Liver (tissue), 9 donors: ENCODE data around the gene SEPTIN5. TPM values are rescaled to one million over a fixed set of nuclear protein-coding genes. Genes with fewer than 3 reads are reported as not detected.

Experiments used
- DNase-seq: peaks from one replicate; pipeline ENCODE4 v3.0.0-alpha.2; 2017; ENCODE audit warnings: low spot score
- H3K27ac ChIP-seq, 2 donors: one replicate each; pipeline ENCODE4 v1.7.0; 2013; ENCODE audit warnings: inconsistent platforms in 2 of 2, low read length in 2 of 2, control low read depth in 1 of 2, low read depth in 1 of 2, mild to moderate bottlenecking in 1 of 2
- H3K27me3 ChIP-seq, 4 donors: one replicate each; pipeline versions ENCODE4 v1.6.1 to v1.7.0; 2013; ENCODE audit warnings: low read length in 3 of 4, inconsistent platforms in 1 of 4, mild to moderate bottlenecking in 1 of 4, moderate library complexity in 1 of 4; ENCODE audit not compliant: control insufficient read depth in 4 of 4, insufficient read depth in 4 of 4
- H3K36me3 ChIP-seq, 4 donors: one replicate each; pipeline versions ENCODE4 v1.6.1 to v1.7.0; 2013; ENCODE audit warnings: low read length in 3 of 4, mild to moderate bottlenecking in 3 of 4, low read depth in 1 of 4, moderate library complexity in 1 of 4; ENCODE audit not compliant: control insufficient read depth in 4 of 4, insufficient read depth in 3 of 4
- H3K4me1 ChIP-seq, 4 donors: one replicate each; pipeline versions ENCODE4 v1.6.1 to v1.7.0; 2013; ENCODE audit warnings: low read length in 3 of 4, mild to moderate bottlenecking in 3 of 4, moderate library complexity in 1 of 4; ENCODE audit not compliant: control insufficient read depth in 4 of 4, insufficient read depth in 4 of 4
- H3K4me3 ChIP-seq, 3 donors: one replicate each; pipeline versions ENCODE4 v1.6.1 to v1.7.0; 2013; ENCODE audit warnings: low read length in 3 of 3, control low read depth in 1 of 3, low read depth in 1 of 3, mild to moderate bottlenecking in 1 of 3
- H3K9ac ChIP-seq, 2 donors: one replicate each; pipeline ENCODE4 v1.7.0; 2013; ENCODE audit warnings: low read length in 2 of 2, mild to moderate bottlenecking in 2 of 2, moderate library complexity in 2 of 2, control low read depth in 1 of 2, low read depth in 1 of 2
- H3K9me3 ChIP-seq, 4 donors: one replicate each; pipeline versions ENCODE4 v1.6.1 to v1.7.0; 2013; ENCODE audit warnings: low read length in 3 of 4; ENCODE audit not compliant: control insufficient read depth in 4 of 4
- ATF3 ChIP-seq: IDR thresholded peaks from 2 replicates; pipeline ENCODE4 v1.6.1; 2016; ENCODE audit warnings: antibody characterized with exemption
- CTCF ChIP-seq: fragments of 150-350 bp; IDR thresholded peaks from 2 replicates; pipeline ENCODE4 v1.5.1; 2017; ENCODE audit warnings: improper control_type of control experiment, low read depth, low read length; ENCODE audit not compliant: missing input control
- EGR1 ChIP-seq, 2 donors: IDR thresholded peaks; 2 replicates each; pipeline ENCODE4 v1.6.1; 2016 to 2018; ENCODE audit warnings: antibody characterized with exemption in 2 of 2, low read depth in 2 of 2
- FOXA2 ChIP-seq: IDR thresholded peaks from 2 replicates; pipeline ENCODE4 v1.6.1; 2016; ENCODE audit warnings: antibody characterized with exemption
- GABPA ChIP-seq, 2 donors: IDR thresholded peaks in 1 of 2; conservative IDR thresholded peaks in 1 of 2; 2 replicates each; pipeline ENCODE4 v1.6.1; 2016; ENCODE audit warnings: antibody characterized with exemption in 2 of 2, mild to moderate bottlenecking in 1 of 2, moderate library complexity in 1 of 2
- HNF4A ChIP-seq, 2 donors: conservative IDR thresholded peaks; 2 replicates each; pipeline ENCODE4 v1.6.1; 2016; ENCODE audit warnings: antibody characterized with exemption in 2 of 2, mild to moderate bottlenecking in 2 of 2
- HNF4G ChIP-seq: IDR thresholded peaks from 2 replicates; pipeline ENCODE4 v1.6.1; 2016; ENCODE audit warnings: antibody characterized with exemption
- JUND ChIP-seq, 2 donors: IDR thresholded peaks; 2 replicates each; pipeline ENCODE4 v1.6.1; 2016; ENCODE audit warnings: antibody characterized with exemption in 2 of 2
- MAX ChIP-seq: IDR thresholded peaks from 2 replicates; pipeline ENCODE4 v1.6.1; 2016; ENCODE audit warnings: antibody characterized with exemption
- NR2F2 ChIP-seq: IDR thresholded peaks from 2 replicates; pipeline ENCODE4 v1.6.1; 2016; ENCODE audit warnings: antibody characterized with exemption
- RAD21 ChIP-seq, 2 donors: IDR thresholded peaks; 2 replicates each; pipeline ENCODE4 v1.6.1; 2016; ENCODE audit warnings: antibody characterized with exemption in 2 of 2, mild to moderate bottlenecking in 2 of 2
- REST ChIP-seq: IDR thresholded peaks from 2 replicates; pipeline ENCODE4 v1.6.1; 2016; ENCODE audit warnings: antibody characterized with exemption, mild to moderate bottlenecking
- TAF1 ChIP-seq: conservative IDR thresholded peaks from 2 replicates; pipeline ENCODE4 v1.6.1; 2016; ENCODE audit warnings: antibody characterized with exemption, mild to moderate bottlenecking
- YY1 ChIP-seq: IDR thresholded peaks from 2 replicates; pipeline ENCODE4 v1.6.1; 2016; ENCODE audit warnings: antibody characterized with exemption, mild to moderate bottlenecking
- ZBTB33 ChIP-seq: IDR thresholded peaks from 2 replicates; pipeline ENCODE4 v1.6.1; 2016; ENCODE audit warnings: antibody characterized with exemption
- WGBS: extraction: QIAGEN DNeasy Blood & Tissue Kit; methylation state at CpG from one replicate; pipeline ENCODE4 v1.1.7; 2013; 5-methylcytosine and 5-hydroxymethylcytosine counted together
- polyA plus RNA-seq, 2 donors: library from polyadenylated mRNA; stranded (reverse) in 1 of 2; unstranded in 1 of 2; fragments of 200-250 nt in 1 of 2; fragments of >200 nt in 1 of 2; fragmentation: Nextera tagmentation in 1 of 2; extraction: Ambion mirVana in 1 of 2; gene quantifications; one replicate each; pipeline versions ENCODE4 v1.2.1 to v1.2.3, GENCODE V29; 2013 to 2015
- total RNA-seq, 2 donors: library from RNA; depleted of rRNA; stranded (reverse); fragments of >200 nt; gene quantifications; one replicate each; pipeline ENCODE4 v1.2.3, GENCODE V29; 2014
- donor health status: healthy.
- donor health status: healthy.
- donor health status: healthy.
- donor health status: healthy.
- donor health status: healthy.

The SEPTIN5 gene
- total and polyA plus RNA-seq, 4 donors: 0.26 to 3.5 (median 2.8) TPM

GRCh38 chr22:19764636-19765476, 50.6 kb downstream of the SEPTIN5 start:
- no peak for DNase-seq
- Histone ChIP-seq H3K36me3 (peaks cover 0 to 1% (median 0%) of the 10 kb centered on the region in 4 donors), H3K27me3 (peaks cover 6 to 8% (median 8%) of the 10 kb centered on the region in 4 donors), H3K4me3 (no peak overlapping the region), H3K27ac (no peak overlapping the region), H3K4me1 (peaks cover 5 to 39% (median 8%) of the 10 kb centered on the region in 4 donors), H3K9me3 (no peaks in the 10 kb centered on the region), H3K9ac (no peak overlapping the region)
- TF ChIP-seq EGR1 (IDR thresholded peaks at IDR 0.05; ENCODE audit: low read depth in 2 of 2) (no peak), ATF3 (no peak), YY1 (no peak), CTCF (no peak), TAF1 (no peak), RAD21 (IDR thresholded peaks at IDR 0.05) (no peak), REST (no peak), NR2F2 (no peak), HNF4A (conservative IDR thresholded peaks at IDR 0.05) (no peak), JUND (IDR thresholded peaks at IDR 0.05) (no peak), GABPA (IDR thresholded peaks at IDR 0.05 in 1 of 2, conservative IDR thresholded peaks at IDR 0.05 in 1 of 2) (no peak), FOXA2 (no peak), MAX (no peak), ZBTB33 (no peak), HNF4G (no peak)
- 49% methylated on average over 25 of the region's 25 CpGs for WGBS
